Fibroblast of lung (primary cell): ENCODE data around the gene IWS1. TPM values are rescaled to one million over a fixed set of nuclear protein-coding genes. Genes with fewer than 3 reads are reported as not detected.
A peak's percentile ranks its signal among the peaks of the same experiment; 100 is the strongest.

ENCODE experiments used
- DNase-seq, 2 donors: peaks; one replicate each; pipeline versions ENCODE4 v3.0.0 to v3.0.0-alpha.2; 2010; ENCODE audit warnings: low read depth in 2 of 2
- H2AFZ ChIP-seq: 2 replicates; pipeline ENCODE4 v1.5.1; 2012; ENCODE audit warnings: low read length, control low read depth, inconsistent platforms
- H3K27ac ChIP-seq: 2 replicates; pipeline ENCODE4 v1.5.1; 2011; ENCODE audit warnings: low read length, control low read depth; ENCODE audit not compliant: insufficient read depth
- H3K27me3 ChIP-seq: 2 replicates; pipeline ENCODE4 v1.5.1; 2011; ENCODE audit warnings: mild to moderate bottlenecking, low read length; ENCODE audit not compliant: control insufficient read depth, insufficient read depth
- H3K36me3 ChIP-seq: 2 replicates; pipeline ENCODE4 v1.5.1; 2011; ENCODE audit warnings: low read length; ENCODE audit not compliant: control insufficient read depth, insufficient read depth
- H3K4me1 ChIP-seq: 2 replicates; pipeline ENCODE4 v1.5.1; 2011; ENCODE audit warnings: low read length; ENCODE audit not compliant: control insufficient read depth, insufficient read depth; ENCODE audit errors: extremely low read depth
- H3K4me2 ChIP-seq: 2 replicates; pipeline ENCODE4 v1.5.1; 2011; ENCODE audit warnings: low read length, control low read depth; ENCODE audit not compliant: insufficient read depth; ENCODE audit errors: extremely low read depth
- H3K4me3 ChIP-seq, 4 experiments: fragments of 200-600 bp in 1 of 4; sonication (generic) in 1 of 4; replicated peaks in 1 of 4; 2 replicates each; pipeline ENCODE4 v1.5.1; 2011 to 2016; ENCODE audit warnings: low read length in 4 of 4, low read depth in 3 of 4, mild to moderate bottlenecking in 3 of 4, control low read depth in 2 of 4, inconsistent platforms in 1 of 4, mixed read lengths in 1 of 4; ENCODE audit not compliant: insufficient read depth in 1 of 4; ENCODE audit errors: control extremely low read depth in 1 of 4
- H3K79me2 ChIP-seq: 2 replicates; pipeline ENCODE4 v1.5.1; 2012; ENCODE audit warnings: mild to moderate bottlenecking, low read length, inconsistent platforms; ENCODE audit not compliant: control insufficient read depth, insufficient read depth
- H3K9ac ChIP-seq: 2 replicates; pipeline ENCODE4 v1.5.1; 2011; ENCODE audit warnings: mild to moderate bottlenecking, low read length, control low read depth; ENCODE audit not compliant: insufficient read depth
- H3K9me3 ChIP-seq: 2 replicates; pipeline ENCODE4 v1.5.1; 2012; ENCODE audit warnings: low read depth, low read length; ENCODE audit not compliant: control insufficient read depth, insufficient read depth
- H4K20me1 ChIP-seq: 2 replicates; pipeline ENCODE4 v1.5.1; 2011; ENCODE audit warnings: low read length; ENCODE audit not compliant: control insufficient read depth, insufficient read depth; ENCODE audit errors: extremely low read depth
- CTCF ChIP-seq, 2 donors: IDR thresholded peaks in 1 of 2; conservative IDR thresholded peaks in 1 of 2; 1 replicate in 1 of 2; 2 replicates in 1 of 2; pipeline ENCODE4 v1.5.1; 2011 to 2012; ENCODE audit warnings: low read length in 2 of 2, control low read depth in 1 of 2, inconsistent platforms in 1 of 2, low read depth in 1 of 2, mild to moderate bottlenecking in 1 of 2
- EZH2 ChIP-seq: IDR thresholded peaks from 2 replicates; pipeline ENCODE4 v1.5.1; 2012; ENCODE audit warnings: low read length, control low read depth, mild to moderate bottlenecking; ENCODE audit errors: missing control alignments
- polyA plus RNA-seq, 2 donors: library from polyadenylated mRNA; depleted of rRNA in 1 of 2; stranded (reverse) in 1 of 2; unstranded in 1 of 2; fragments of >200 nt; gene quantifications; 2 replicates each; pipeline ENCODE4 v1.2.1, GENCODE V29; 2011 to 2012; ENCODE audit warnings: missing spikeins in 1 of 2
- total RNA-seq: library from RNA; depleted of rRNA; stranded (reverse); fragments of >200 nt; gene quantifications from 2 replicates; pipeline ENCODE4 v1.2.1, GENCODE V29; 2014

The IWS1 gene
- total and polyA plus RNA-seq, 2 donors (not counting 1 experiment from before 2014, with no cell fraction given) = 44.1 to 56.0 TPM

- Histone ChIP-seq H3K9ac (no peak overlapping the region), H2AFZ (no peak overlapping the region)
- no peak for TF ChIP-seq EZH2
- TF ChIP-seq CTCF (conservative IDR thresholded peaks at IDR 0.05 in 1 of 2, IDR thresholded peaks at IDR 0.05 in 1 of 2; ENCODE audit: low read depth in 1 of 2, low read length in 2 of 2) = no peak
Observed at GRCh38 chr2:127465258-127465657, 61.0 kb downstream of the IWS1 start.

GRCh38 chr2:127464470-127465257 lies 61.6 kb downstream of the IWS1 start:
- Histone ChIP-seq H3K9me3 (no peaks in the 10 kb centered on the region), H3K4me3 (no peak overlapping the region), H3K36me3 (no peaks in the 10 kb centered on the region), H2AFZ (no peak overlapping the region), H3K27me3 (no peaks in the 10 kb centered on the region), H3K9ac (no peak overlapping the region), H3K79me2 (no peaks in the 10 kb centered on the region), H3K27ac (no peak overlapping the region), H4K20me1 (no peaks in the 10 kb centered on the region), H3K4me1 (no peaks in the 10 kb centered on the region), H3K4me2 (no peak overlapping the region)
- no peak for TF ChIP-seq CTCF (conservative IDR thresholded peaks at IDR 0.05 in 1 of 2, IDR thresholded peaks at IDR 0.05 in 1 of 2; ENCODE audit: low read depth in 1 of 2, low read length in 2 of 2)
- TF ChIP-seq EZH2 = no peak
- no peak for DNase-seq

More at GRCh38 chr2:127465258-127465657, 61.0 kb downstream of the IWS1 start:
- no peaks in the 10 kb centered on the region for H3K27me3 ChIP-seq
- no peak overlapping the region for H3K4me3 ChIP-seq
- H4K20me1 ChIP-seq = no peaks in the 10 kb centered on the region
- peak in 1 of 2 donors; percentile 12 for DNase-seq
- no peaks in the 10 kb centered on the region for H3K79me2 ChIP-seq
- no peaks in the 10 kb centered on the region for H3K9me3 ChIP-seq
- H3K36me3 ChIP-seq = no peaks in the 10 kb centered on the region
- no peaks in the 10 kb centered on the region for H3K4me1 ChIP-seq
- no peak overlapping the region for H3K4me2 ChIP-seq
- H3K27ac ChIP-seq = no peak overlapping the region

- Histone ChIP-seq H3K27me3 (no peaks in the 10 kb centered on the region), H3K4me1 (no peaks in the 10 kb centered on the region), H3K4me2 (no peak overlapping the region), H3K36me3 (no peaks in the 10 kb centered on the region), H3K4me3 (no peak overlapping the region), H2AFZ (no peak overlapping the region), H3K79me2 (no peaks in the 10 kb centered on the region), H4K20me1 (no peaks in the 10 kb centered on the region), H3K9me3 (no peaks in the 10 kb centered on the region), H3K27ac (no peak overlapping the region), H3K9ac (no peak overlapping the region)
- no peak for TF ChIP-seq EZH2
- TF ChIP-seq CTCF (conservative IDR thresholded peaks at IDR 0.05 in 1 of 2, IDR thresholded peaks at IDR 0.05 in 1 of 2; ENCODE audit: low read depth in 1 of 2, low read length in 2 of 2) = no peak
- peak; percentile 15 to 18 for DNase-seq
Observed at GRCh38 chr2:127463155-127463991, 62.9 kb downstream of the IWS1 start.
